ENCODE measurements around the gene EIF2S2. TPM values are rescaled to one million over a fixed set of nuclear protein-coding genes. Genes with fewer than 3 reads are reported as not detected.

EIF2S2 gene
- polyA plus RNA-seq, 1 donor from 2014 or later: 22.8 TPM

DNA sequence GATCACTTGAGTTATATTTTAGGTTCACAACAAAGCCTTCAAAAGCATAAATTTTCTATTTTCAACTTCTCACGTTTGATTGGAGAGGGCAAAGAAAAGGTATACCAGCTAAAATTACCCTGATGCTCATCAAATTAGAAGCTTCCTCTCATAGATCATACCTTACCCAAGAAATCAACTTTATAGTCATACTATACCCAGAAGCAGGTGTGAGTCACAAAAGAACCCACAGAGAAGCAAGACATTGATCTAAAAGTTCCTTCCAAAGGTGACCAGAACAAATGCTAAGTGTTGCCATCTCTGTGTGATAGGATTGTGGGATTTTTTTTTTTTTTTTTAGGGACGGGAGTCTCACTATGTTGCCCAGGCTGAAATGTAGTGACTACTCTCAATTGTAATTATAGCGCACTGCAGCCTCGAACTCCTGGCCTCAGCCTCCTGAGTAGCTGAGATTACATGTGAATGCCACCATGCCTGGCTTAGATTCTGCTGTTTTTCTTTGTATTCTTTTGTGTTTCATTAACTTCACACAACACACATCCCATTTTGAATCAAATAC is 3.3 kb downstream of the EIF2S2 start:
- peak overlapping the region in 2 of 4 donors; percentile 55 to 56 for H3K4me3 Mint-ChIP-seq
- H3K27me3 Mint-ChIP-seq: no peaks in the 10 kb centered on the region
- H3K27ac Mint-ChIP-seq: peak overlapping the region in 1 of 3 donors; percentile 46

DNA sequence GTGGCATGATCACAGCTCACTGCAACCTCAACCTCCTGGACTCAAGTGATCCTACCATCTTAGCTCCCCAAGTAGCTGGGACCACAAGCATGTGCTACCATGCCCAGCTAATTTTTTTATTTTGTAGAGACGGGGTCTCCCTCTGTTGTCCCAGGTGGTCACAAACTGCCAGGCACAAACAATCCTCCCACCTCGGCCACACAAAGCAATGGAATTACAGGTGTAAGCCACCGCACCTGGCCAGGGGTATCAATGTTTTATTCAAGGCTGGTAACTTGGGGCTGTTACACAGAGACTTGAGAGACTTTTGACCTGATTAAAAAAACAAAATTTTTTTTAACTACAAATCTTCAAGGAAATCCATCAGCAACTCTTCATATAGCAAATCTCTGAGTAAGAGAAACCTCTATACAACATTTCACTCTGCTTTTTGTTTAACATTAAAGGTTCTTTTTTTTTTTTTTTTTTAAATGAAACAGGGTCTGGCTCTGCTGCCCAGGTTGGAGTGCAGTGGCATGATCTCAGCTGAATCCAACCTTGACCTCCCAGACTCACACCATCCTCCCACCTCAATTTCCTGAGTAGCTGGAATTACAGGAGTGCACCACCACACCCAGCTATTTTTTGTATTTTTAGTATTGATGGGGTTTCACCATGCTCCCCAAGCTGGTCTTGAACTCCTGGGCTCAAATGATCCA is 5.9 kb downstream of the EIF2S2 start:
- no peak overlapping the region for H3K4me3 Mint-ChIP-seq
- H3K27me3 Mint-ChIP-seq: no peaks in the 10 kb centered on the region
- H3K4me1 Mint-ChIP-seq: peaks cover 32 to 54% (median 35%) of the 10 kb centered on the region in 3 donors
- H3K27ac Mint-ChIP-seq: peak overlapping the region in 1 of 3 donors; percentile 10
- no peaks in the 10 kb centered on the region for H3K9me3 Mint-ChIP-seq
- peaks cover 3% of the 10 kb centered on the region for H3K36me3 Mint-ChIP-seq

More for the DNA sequence above, 3.3 kb downstream of the EIF2S2 start:
- peaks cover 3% of the 10 kb centered on the region for H3K36me3 Mint-ChIP-seq
- peaks cover 32 to 57% (median 38%) of the 10 kb centered on the region in 3 donors for H3K4me1 Mint-ChIP-seq
- H3K9me3 Mint-ChIP-seq: peaks cover 0 to 3% (median 0%) of the 10 kb centered on the region in 3 donors

DNA sequence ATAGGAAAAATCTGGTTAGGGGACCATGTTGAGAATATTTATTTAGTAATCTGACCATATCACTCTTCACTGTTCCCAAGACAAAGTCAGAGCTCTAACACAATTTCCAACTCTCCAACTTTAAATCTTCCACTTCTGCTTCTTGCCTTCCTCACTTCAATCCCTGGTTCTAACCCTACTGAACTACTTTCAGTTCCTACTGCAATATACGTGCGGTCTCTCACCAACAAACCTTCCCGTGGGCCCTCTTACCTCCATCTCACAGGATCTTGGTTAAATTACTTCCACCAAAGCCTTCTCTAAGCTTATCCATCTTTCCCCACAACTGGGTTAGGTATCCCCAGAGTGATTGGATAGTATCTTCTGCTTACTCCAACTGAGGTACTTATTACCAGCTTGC is 8.0 kb downstream of the EIF2S2 start:
- Mint-ChIP-seq H3K36me3 (peaks cover 3% of the 10 kb centered on the region), H3K27me3 (no peaks in the 10 kb centered on the region), H3K4me3 (no peak overlapping the region), H3K4me1 (peaks cover 17 to 38% (median 22%) of the 10 kb centered on the region in 3 donors), H3K27ac (peak overlapping the region in 1 of 3 donors; percentile 60), H3K9me3 (no peaks in the 10 kb centered on the region)

DNA sequence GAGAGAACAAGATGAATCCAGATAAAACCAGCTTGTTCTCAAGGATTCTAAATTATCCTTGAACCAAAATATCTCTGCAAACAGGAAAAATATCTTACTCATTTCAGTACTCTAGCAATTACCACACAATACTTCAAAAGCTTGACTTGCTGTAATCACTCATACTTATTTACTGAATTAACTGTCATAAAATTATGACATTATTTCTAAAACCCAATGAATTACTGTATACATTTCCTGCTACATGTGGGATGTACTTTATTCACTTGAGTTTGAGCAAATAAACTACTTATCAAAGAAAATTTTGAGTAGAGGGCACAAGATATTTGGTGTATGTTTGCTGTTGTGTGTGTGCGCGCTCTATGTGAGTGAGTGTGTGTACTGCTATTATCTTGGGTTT is 9.7 kb downstream of the EIF2S2 start:
- Mint-ChIP-seq H3K4me3 (no peak overlapping the region), H3K27me3 (no peaks in the 10 kb centered on the region), H3K27ac (peak overlapping the region in 1 of 3 donors; percentile 63), H3K9me3 (no peaks in the 10 kb centered on the region), H3K36me3 (peaks cover 3% of the 10 kb centered on the region), H3K4me1 (peaks cover 8 to 24% (median 8%) of the 10 kb centered on the region in 3 donors)

DNA sequence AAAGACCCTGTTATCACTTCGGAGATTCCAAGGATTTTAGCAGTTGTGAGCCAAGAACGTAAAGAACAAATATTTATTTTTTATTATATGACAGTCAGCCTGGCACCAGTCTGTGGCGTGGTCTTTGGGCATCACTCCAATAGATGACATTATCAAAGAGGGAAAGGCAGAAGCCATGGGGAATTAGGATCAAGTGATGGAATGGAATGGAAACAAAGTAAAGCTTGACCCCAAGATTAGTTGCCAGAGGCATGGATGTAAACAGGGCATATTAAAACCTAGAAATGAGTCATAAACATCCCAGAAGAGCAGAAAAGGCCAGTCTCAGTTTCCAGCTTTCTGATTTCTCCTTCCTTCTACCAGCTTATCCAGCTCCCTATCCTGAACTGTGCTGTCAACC is 11.5 kb downstream of the EIF2S2 start:
- no peaks in the 10 kb centered on the region for H3K27me3 Mint-ChIP-seq
- peaks cover 5 to 13% (median 7%) of the 10 kb centered on the region in 3 donors for H3K4me1 Mint-ChIP-seq
- H3K4me3 Mint-ChIP-seq: no peak overlapping the region
- peaks cover 3% of the 10 kb centered on the region for H3K36me3 Mint-ChIP-seq
- no peaks in the 10 kb centered on the region for H3K9me3 Mint-ChIP-seq
- no peak overlapping the region for H3K27ac Mint-ChIP-seq

DNA sequence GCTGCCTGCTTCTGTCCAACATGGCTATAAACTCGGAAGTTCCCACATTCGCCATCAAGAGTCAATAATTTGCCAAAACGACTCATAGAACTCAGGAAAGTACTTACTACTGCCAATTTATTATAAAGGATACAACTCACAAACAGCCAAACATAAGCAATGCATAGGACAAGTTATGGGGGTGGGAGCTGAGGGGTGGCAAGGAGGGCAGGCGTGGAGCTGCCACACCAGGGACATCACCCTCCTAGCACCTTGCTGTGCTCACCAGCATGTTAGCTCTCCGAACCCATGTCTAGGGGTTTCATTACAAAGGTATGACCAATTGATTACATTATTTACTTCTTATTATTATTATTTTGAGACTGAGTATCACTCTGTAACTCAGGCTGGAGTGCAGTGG is 12.4 kb downstream of the EIF2S2 start:
- Mint-ChIP-seq H3K27ac (no peak overlapping the region), H3K27me3 (no peaks in the 10 kb centered on the region), H3K4me3 (no peak overlapping the region), H3K9me3 (no peaks in the 10 kb centered on the region), H3K36me3 (peaks cover 3% of the 10 kb centered on the region), H3K4me1 (peaks cover 2 to 7% (median 5%) of the 10 kb centered on the region in 3 donors)

DNA sequence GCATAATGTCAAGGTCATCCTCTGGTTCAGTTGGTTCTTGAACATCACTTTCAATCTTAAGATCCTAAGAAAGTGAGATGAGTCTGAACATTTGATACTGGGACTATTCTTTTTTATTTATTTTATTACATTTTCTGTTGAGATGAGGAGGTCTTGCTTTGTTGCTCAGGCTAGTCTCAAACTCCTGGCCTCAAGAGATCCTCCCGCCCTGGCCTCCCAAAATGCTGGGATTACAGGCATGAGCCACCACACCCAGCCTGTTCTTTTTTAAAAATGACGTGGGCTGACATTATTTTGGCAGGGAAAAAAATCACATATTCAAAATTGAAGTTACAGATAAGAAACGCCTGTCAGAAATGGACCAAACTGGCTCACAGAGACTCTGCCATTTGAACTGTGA is 13.5 kb downstream of the EIF2S2 start:
- Mint-ChIP-seq H3K9me3 (no peaks in the 10 kb centered on the region), H3K27me3 (no peaks in the 10 kb centered on the region), H3K4me1 (peaks cover 0 to 5% (median 0%) of the 10 kb centered on the region in 3 donors), H3K27ac (peak overlapping the region in 1 of 3 donors; percentile 39), H3K4me3 (no peak overlapping the region), H3K36me3 (no peaks in the 10 kb centered on the region)

DNA sequence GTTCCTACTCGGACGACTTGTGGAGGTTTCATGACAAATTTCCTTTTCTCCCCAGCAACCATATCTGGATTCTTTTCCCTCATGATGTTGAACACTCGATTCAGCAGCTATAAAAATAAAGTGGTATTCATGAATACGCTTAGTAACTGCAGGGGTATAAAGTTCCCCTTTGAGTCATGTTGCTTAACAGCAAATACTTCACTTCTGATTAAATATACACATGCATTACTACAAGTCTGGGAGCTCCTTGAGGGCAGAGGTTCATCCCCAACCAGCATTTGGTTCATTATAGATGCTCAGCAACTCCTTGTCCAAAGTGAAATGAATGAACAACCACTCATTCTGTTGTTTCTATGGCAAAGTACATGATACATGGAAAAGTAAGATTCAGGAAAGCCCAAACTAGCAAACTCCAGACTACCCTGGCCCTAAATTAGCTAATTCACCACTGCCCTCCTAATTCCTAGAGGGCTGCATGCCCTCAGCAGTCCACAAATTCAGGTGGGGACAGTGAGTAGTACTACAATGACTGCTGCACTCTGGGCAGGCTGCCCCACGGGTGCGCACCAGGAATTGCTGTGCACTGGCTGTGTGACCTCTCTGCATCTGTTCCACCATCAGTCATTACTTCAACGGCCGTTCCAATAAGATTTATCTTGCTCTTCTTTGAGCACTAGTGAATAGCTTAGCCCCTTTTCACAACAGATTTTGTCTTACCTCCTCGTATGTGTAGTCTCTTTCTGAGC is 15.2 kb downstream of the EIF2S2 start:
- Mint-ChIP-seq H3K27me3 (no peaks in the 10 kb centered on the region), H3K4me3 (no peak overlapping the region), H3K36me3 (no peaks in the 10 kb centered on the region), H3K27ac (peak overlapping the region in 1 of 3 donors; percentile 36), H3K9me3 (no peaks in the 10 kb centered on the region), H3K4me1 (peaks cover 0 to 4% (median 0%) of the 10 kb centered on the region in 3 donors)

DNA sequence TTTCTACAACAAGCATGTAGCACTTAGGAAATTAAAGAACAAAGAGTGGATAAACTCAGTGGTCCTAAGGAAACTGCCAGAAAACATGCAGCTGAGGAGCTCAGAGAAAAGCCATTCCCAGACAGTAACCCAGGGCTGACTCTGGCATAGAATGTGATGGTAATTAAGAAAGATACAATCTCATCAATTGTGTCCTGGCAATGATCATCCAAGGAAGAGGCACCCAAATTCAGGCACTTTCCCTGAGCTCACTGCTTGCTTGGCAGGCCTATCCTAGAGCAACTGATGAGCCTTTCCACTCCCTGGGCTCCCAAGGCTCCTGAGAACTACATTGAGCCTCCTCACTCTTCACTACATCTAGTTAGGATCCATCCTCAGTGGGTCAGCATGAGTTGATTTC is 16.2 kb downstream of the EIF2S2 start:
- no peaks in the 10 kb centered on the region for H3K27me3 Mint-ChIP-seq
- H3K27ac Mint-ChIP-seq: peak overlapping the region in 2 of 3 donors; percentile 31 to 63
- H3K4me1 Mint-ChIP-seq: peaks cover 0 to 4% (median 0%) of the 10 kb centered on the region in 3 donors
- H3K36me3 Mint-ChIP-seq: no peaks in the 10 kb centered on the region
- no peaks in the 10 kb centered on the region for H3K9me3 Mint-ChIP-seq
- H3K4me3 Mint-ChIP-seq: no peak overlapping the region

DNA sequence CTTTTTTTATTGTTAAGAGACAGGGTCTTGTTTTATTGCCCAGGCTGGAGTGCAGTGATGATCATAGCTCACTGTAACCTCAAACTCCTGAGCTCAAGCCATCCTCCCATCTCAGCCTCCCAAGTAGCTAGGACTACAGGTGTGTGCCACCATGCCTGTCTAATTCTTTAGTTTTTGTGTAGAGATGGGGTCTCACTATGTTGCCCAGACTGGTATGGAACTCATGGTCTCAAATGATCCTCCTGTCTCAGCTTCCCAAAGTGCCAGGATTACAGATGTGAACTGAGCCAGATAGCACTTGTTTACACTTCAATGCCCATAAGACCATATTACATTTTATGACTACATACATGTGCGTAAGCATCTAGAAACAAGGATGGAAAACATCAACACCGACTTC is 18.1 kb downstream of the EIF2S2 start:
- no peaks in the 10 kb centered on the region for H3K9me3 Mint-ChIP-seq
- no peak overlapping the region for H3K4me3 Mint-ChIP-seq
- H3K27me3 Mint-ChIP-seq: no peaks in the 10 kb centered on the region
- H3K36me3 Mint-ChIP-seq: no peaks in the 10 kb centered on the region
- peaks cover 0 to 4% (median 0%) of the 10 kb centered on the region in 3 donors for H3K4me1 Mint-ChIP-seq
- H3K27ac Mint-ChIP-seq: no peak overlapping the region

DNA sequence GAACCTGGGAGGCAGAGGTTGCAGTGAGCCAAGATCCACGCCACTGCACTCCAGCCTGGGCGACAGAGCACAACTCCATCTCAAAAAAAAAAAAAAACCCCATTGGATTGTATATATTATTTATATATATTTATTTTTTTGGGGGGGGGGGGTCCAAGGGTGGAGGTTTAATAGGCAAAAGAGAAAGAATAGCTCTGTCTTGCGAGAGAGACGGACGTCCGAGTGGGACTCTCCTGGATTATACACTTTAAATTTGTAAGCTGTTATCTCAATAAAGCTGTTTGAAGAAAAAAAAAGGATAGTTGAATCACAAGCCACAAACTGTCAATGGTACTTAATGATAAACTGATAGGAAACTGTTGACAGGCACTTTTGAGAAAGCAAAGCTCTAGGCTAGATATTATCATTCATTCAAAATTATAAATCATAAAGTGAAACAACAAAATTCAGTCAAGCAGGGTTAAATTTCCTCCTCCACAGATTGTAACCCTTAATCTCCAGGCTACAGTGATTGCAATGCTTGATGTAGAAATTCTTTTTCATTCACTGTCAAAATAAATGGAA is 20.3 kb downstream of the EIF2S2 start:
- Mint-ChIP-seq H3K27me3 (no peaks in the 10 kb centered on the region), H3K9me3 (no peaks in the 10 kb centered on the region), H3K4me3 (no peak overlapping the region), H3K27ac (no peak overlapping the region), H3K36me3 (no peaks in the 10 kb centered on the region), H3K4me1 (peaks cover 0 to 8% (median 0%) of the 10 kb centered on the region in 3 donors)

DNA sequence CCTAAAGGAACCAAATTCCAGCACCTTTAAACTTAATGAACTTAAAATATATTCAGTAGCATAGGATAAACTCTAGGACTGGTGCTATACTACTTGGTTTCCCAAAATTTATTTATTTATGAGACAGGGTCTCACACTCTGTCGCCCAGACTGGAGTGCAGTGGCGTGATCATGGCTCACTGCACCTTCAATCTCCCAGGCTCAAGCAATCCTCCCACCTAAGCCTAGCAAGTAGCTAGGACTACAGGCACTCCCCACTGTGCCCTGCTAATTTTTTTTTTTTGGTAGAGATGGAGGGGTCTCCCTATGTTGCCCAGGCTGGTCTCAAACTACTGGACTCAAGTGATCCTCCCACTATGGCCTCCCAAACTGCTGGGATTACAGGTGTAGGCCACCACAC is 21.4 kb downstream of the EIF2S2 start:
- no peak overlapping the region for H3K27ac Mint-ChIP-seq
- H3K27me3 Mint-ChIP-seq: no peaks in the 10 kb centered on the region
- peaks cover 1% of the 10 kb centered on the region for H3K36me3 Mint-ChIP-seq
- H3K4me3 Mint-ChIP-seq: no peak overlapping the region
- H3K9me3 Mint-ChIP-seq: no peaks in the 10 kb centered on the region
- H3K4me1 Mint-ChIP-seq: peaks cover under 1 to 8% (median 3%) of the 10 kb centered on the region in 3 donors

DNA sequence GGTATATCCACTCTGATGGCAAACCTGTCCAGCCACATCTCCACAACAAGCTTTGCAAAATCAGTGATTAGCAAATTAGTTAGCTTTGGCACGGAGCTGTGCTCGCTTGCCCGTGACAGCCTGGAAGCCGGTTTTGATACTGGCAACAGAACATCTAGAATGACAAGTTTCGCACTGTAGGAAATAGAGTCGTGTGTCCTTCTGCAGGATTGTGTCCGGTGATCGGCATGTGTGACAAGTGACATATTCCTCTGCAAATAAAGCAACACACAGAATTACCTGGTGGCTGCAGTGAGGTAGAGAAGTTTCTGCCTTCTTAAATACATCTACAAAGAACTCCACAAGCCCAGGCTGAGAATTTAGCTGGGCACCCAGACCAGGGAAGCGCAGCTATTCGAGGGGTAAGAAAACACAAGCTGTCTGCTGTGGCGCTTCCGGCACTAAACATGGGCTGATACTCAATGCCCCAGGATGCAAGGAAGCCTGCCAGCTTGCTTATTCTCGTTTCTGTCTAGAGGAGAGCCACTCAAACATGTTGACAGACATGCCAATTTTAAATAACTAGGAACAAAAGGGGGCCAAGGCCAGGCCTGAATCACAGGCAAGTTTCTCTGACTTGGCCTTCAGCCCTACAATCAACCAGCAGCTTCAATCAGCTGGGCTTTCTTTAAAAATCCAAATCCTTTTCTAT is 22.2 kb downstream of the EIF2S2 start:
- H3K36me3 Mint-ChIP-seq: peaks cover 6% of the 10 kb centered on the region
- H3K4me1 Mint-ChIP-seq: peaks cover 2 to 8% (median 5%) of the 10 kb centered on the region in 3 donors
- H3K9me3 Mint-ChIP-seq: no peaks in the 10 kb centered on the region
- H3K4me3 Mint-ChIP-seq: no peak overlapping the region
- H3K27ac Mint-ChIP-seq: peak overlapping the region in 2 of 3 donors; percentile 28 to 81
- no peaks in the 10 kb centered on the region for H3K27me3 Mint-ChIP-seq

DNA sequence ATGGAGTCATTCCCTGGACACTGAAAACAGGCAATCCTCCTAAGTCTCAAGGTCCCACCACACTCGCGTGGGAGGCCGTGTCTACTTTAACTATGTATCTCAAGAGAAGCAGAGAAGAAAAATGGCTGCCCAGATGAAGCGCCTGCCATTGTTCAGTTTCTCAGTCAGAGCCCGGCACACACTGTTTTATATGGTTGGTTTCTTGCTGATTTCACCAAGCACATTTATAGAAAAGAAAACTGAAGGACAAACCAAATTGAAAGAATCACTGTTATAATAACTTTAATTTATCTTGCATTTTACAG is 22.9 kb downstream of the EIF2S2 start:
- Mint-ChIP-seq H3K36me3 (peaks cover 6% of the 10 kb centered on the region), H3K27ac (no peak overlapping the region), H3K9me3 (no peaks in the 10 kb centered on the region), H3K4me1 (peaks cover 6 to 10% (median 8%) of the 10 kb centered on the region in 3 donors), H3K4me3 (no peak overlapping the region), H3K27me3 (no peaks in the 10 kb centered on the region)
